Peyer's patch (tissue), 4 donors: ENCODE data around the gene MAPK9.

Source experiments
- POLR2A ChIP-seq, 2 donors: fragments of 450-650 bp; IDR thresholded peaks; one replicate each; pipeline ENCODE4 v1.5.1; 2017; ENCODE audit warnings: antibody characterized with exemption in 2 of 2, mild to moderate bottlenecking in 2 of 2, moderate library complexity in 2 of 2
- TF ChIP-seq, protein P1 (sequence below), 6 experiments: fragments of 450-650 bp in 4 of 6; fragments of 200-600 bp in 2 of 6; sonication (generic) in 1 of 6; IDR thresholded peaks; one replicate each; pipeline ENCODE4 v1.5.1; 2017 to 2019; ENCODE audit warnings: antibody characterized with exemption in 6 of 6, mild to moderate bottlenecking in 3 of 6, moderate library complexity in 1 of 6

DNA sequence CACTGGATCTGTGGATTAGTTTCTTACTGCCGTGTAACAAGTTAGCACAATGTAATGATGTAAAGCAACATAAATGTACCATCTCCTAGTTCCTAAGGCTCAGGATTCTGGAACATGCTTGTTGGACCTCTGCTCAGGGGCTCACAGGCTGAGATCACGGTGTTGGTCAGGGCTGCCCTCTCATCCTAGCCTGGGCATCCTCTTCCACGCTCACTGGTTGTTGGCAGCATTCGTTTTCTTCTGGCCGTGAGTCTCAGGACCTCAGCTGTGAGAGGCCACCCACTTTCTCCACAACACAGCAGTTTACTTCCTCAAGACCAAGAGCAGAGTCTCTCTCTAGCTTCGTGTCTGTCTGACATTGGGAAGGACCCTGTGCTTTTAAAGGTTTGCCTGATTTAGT lies 100.2 kb downstream of the MAPK9 start:
- TF ChIP-seq, protein P1, sequence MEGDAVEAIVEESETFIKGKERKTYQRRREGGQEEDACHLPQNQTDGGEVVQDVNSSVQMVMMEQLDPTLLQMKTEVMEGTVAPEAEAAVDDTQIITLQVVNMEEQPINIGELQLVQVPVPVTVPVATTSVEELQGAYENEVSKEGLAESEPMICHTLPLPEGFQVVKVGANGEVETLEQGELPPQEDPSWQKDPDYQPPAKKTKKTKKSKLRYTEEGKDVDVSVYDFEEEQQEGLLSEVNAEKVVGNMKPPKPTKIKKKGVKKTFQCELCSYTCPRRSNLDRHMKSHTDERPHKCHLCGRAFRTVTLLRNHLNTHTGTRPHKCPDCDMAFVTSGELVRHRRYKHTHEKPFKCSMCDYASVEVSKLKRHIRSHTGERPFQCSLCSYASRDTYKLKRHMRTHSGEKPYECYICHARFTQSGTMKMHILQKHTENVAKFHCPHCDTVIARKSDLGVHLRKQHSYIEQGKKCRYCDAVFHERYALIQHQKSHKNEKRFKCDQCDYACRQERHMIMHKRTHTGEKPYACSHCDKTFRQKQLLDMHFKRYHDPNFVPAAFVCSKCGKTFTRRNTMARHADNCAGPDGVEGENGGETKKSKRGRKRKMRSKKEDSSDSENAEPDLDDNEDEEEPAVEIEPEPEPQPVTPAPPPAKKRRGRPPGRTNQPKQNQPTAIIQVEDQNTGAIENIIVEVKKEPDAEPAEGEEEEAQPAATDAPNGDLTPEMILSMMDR (IDR thresholded peaks at IDR 0.05), result no peak
- TF ChIP-seq POLR2A (IDR thresholded peaks at IDR 0.05), result no peak
